Measurements from ENCODE around the gene KDM2A. TPM values are rescaled to one million over a fixed set of nuclear protein-coding genes. Genes with fewer than 3 reads are reported as not detected.

KDM2A gene
- total RNA-seq, 4 donors from 2014 or later, result 44.9 to 69.5 (median 51.4) TPM

DNA sequence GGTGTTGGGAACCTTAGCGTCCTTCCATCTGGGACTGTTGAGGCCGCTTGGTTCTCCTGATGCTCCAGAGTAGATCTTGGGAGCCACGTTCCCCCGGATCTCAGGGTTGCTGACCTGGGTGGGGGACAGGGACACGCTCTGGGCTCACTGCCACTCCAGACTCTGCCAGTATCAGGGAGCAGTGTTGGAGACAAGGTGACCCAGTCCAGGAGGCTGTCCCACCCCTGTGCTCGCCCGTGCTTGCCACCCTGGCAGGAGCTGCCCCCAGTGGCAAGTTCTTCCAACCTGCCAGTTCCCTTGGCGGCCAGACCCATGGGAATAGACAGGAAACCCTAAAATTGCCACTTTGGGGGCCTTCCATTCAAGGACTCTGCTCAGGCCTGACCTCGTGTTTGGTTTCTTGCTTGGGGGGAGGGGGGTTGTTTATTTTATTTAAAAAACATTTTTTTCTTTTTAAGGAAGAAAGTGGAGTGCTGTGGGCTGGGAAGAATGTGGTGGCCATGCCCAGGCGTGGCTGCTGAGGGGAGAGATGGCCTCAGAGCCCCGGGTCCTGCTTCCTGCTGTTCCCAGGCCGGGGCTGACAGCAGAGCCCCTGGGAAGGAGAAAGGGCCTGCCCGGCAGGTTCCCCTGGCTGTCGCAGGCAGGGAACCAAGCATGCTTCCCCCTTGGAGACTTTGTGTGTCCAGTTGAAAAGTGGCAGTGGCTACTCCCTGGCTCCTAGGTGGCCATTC, 154.4 kb downstream of the KDM2A start:
- peaks cover 100% of the 10 kb centered on the region in 4 donors for H3K4me1 ChIP-seq
- H3K27me3 ChIP-seq, result no peaks in the 10 kb centered on the region
- no peak for DNase-seq (ENCODE audit: extremely low spot score)
- 43% methylated on average over 7 of the region's 14 CpGs for WGBS
- H3K4me3 ChIP-seq, result no peak overlapping the region
- no peaks in the 10 kb centered on the region for H3K9me3 ChIP-seq
- peaks cover 0 to 10% (median 6%) of the 10 kb centered on the region in 4 donors for H3K36me3 ChIP-seq
- TF ChIP-seq, protein P1, sequence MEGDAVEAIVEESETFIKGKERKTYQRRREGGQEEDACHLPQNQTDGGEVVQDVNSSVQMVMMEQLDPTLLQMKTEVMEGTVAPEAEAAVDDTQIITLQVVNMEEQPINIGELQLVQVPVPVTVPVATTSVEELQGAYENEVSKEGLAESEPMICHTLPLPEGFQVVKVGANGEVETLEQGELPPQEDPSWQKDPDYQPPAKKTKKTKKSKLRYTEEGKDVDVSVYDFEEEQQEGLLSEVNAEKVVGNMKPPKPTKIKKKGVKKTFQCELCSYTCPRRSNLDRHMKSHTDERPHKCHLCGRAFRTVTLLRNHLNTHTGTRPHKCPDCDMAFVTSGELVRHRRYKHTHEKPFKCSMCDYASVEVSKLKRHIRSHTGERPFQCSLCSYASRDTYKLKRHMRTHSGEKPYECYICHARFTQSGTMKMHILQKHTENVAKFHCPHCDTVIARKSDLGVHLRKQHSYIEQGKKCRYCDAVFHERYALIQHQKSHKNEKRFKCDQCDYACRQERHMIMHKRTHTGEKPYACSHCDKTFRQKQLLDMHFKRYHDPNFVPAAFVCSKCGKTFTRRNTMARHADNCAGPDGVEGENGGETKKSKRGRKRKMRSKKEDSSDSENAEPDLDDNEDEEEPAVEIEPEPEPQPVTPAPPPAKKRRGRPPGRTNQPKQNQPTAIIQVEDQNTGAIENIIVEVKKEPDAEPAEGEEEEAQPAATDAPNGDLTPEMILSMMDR (IDR thresholded peaks at IDR 0.05), result no peak
- TF ChIP-seq EP300 (IDR thresholded peaks at IDR 0.05) (no peak), POLR2AphosphoS5 (IDR thresholded peaks at IDR 0.05) (no peak), POLR2A (IDR thresholded peaks at IDR 0.05; ENCODE audit: low read depth) (no peak)
- intact Hi-C loops (cut with DNase I), result no loop called here
- H3K27ac ChIP-seq (replicated peaks in 1 of 4), result peak overlapping the region; percentile 80 to 91 (median 88)

- DNase-seq (ENCODE audit: extremely low spot score), result no peak
- no peak for TF ChIP-seq POLR2AphosphoS5 (IDR thresholded peaks at IDR 0.05)
- TF ChIP-seq, protein P1 (IDR thresholded peaks at IDR 0.05), result no peak
- TF ChIP-seq EP300 (IDR thresholded peaks at IDR 0.05), result no peak
- no peak for TF ChIP-seq POLR2A (IDR thresholded peaks at IDR 0.05; ENCODE audit: low read depth)
- Histone ChIP-seq H3K27me3 (no peaks in the 10 kb centered on the region), H3K4me3 (peak overlapping the region in 1 of 4 donors; percentile 1), H3K27ac (replicated peaks in 1 of 4) (peak overlapping the region; percentile 71 to 91 (median 84)), H3K36me3 (peaks cover 8 to 25% (median 16%) of the 10 kb centered on the region in 4 donors), H3K4me1 (peaks cover 90 to 100% (median 99%) of the 10 kb centered on the region in 4 donors), H3K9me3 (no peaks in the 10 kb centered on the region)
- intact Hi-C loops (cut with DNase I), result no loop called here
- 73% methylated on average over 24 of the region's 35 CpGs for WGBS
Measured at GRCh38 chr11:67274768-67275605, 155.9 kb downstream of the KDM2A start.

DNA sequence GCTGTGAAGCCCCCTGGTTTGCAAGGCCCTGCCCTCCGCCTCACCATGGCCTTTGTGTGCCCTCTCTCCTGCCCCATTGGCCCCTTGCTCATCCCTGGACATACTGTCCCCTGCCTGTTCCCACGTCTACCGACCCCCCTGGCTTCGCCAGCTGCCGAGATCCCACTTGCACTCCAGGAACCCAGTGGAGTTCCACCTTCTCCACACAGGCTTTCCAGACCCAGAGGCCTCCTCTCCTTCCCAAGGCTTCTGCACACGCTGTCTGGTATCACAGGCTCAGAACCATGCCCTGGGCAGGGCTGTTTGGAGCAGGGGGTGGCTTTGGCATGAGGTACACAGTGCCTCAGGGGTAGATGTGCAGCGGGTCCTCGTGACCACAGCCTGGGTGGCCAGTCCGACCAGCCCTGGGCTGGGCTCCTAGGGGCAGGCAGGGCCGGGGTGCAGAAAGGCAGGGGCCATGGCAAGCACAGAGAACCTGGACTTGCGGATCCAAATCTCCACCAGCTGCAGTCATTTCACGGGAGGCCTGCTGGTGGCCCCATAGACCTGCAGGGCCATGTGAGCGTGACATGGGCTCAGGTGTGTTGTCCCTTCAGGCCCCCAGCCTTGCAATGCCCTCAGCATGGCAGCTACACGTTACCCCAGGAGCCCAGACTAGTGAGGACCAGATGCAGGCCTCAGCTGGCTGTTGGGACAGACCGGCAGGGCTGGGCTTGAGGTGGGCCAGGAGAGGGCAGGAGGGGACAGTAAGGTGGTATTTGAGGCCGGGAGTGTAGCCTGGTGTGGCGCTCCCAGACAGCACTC, 156.7 kb downstream of the KDM2A start:
- peak overlapping the region; percentile 71 to 91 (median 84) for H3K27ac ChIP-seq (replicated peaks in 1 of 4)
- H3K36me3 ChIP-seq, result peaks cover 16 to 33% (median 24%) of the 10 kb centered on the region in 4 donors
- no peak overlapping the region for H3K4me3 ChIP-seq
- no peaks in the 10 kb centered on the region for H3K27me3 ChIP-seq
- H3K9me3 ChIP-seq, result no peaks in the 10 kb centered on the region
- 83% methylated on average over 13 of the region's 17 CpGs for whole genome bisulfite sequencing
- intact Hi-C loops (cut with DNase I), result no loop called here
- no peak for TF ChIP-seq POLR2A (IDR thresholded peaks at IDR 0.05; ENCODE audit: low read depth)
- TF ChIP-seq POLR2AphosphoS5 (IDR thresholded peaks at IDR 0.05), result no peak
- TF ChIP-seq, protein P1 (IDR thresholded peaks at IDR 0.05), result no peak
- no peak for TF ChIP-seq EP300 (IDR thresholded peaks at IDR 0.05)
- H3K4me1 ChIP-seq, result peaks cover 82 to 100% (median 97%) of the 10 kb centered on the region in 4 donors
- DNase-seq (ENCODE audit: extremely low spot score), result no peak

- peak overlapping the region; percentile 38 to 56 (median 40) for H3K4me3 ChIP-seq
- no peaks in the 10 kb centered on the region for H3K27me3 ChIP-seq
- H3K36me3 ChIP-seq, result peaks cover 26 to 43% (median 33%) of the 10 kb centered on the region in 4 donors
- intact Hi-C loops (cut with DNase I), result no loop called here
- DNase-seq (ENCODE audit: extremely low spot score), result no peak
- peaks cover 72 to 93% (median 89%) of the 10 kb centered on the region in 4 donors for H3K4me1 ChIP-seq
- 63% methylated on average over 2 of the region's 16 CpGs for WGBS
- TF ChIP-seq, protein P1 (IDR thresholded peaks at IDR 0.05), result peak in 1 of 3 experiments; percentile 15
- TF ChIP-seq EP300 (IDR thresholded peaks at IDR 0.05), result no peak
- no peak for TF ChIP-seq POLR2A (IDR thresholded peaks at IDR 0.05; ENCODE audit: low read depth)
- TF ChIP-seq POLR2AphosphoS5 (IDR thresholded peaks at IDR 0.05), result no peak
- no peaks in the 10 kb centered on the region for H3K9me3 ChIP-seq
- peak overlapping the region; percentile 71 to 91 (median 84) for H3K27ac ChIP-seq (replicated peaks in 1 of 4)
Measured at GRCh38 chr11:67276781-67277230, 157.7 kb downstream of the KDM2A start.
